ENCODE results near the gene SLC8A1.

DNA sequence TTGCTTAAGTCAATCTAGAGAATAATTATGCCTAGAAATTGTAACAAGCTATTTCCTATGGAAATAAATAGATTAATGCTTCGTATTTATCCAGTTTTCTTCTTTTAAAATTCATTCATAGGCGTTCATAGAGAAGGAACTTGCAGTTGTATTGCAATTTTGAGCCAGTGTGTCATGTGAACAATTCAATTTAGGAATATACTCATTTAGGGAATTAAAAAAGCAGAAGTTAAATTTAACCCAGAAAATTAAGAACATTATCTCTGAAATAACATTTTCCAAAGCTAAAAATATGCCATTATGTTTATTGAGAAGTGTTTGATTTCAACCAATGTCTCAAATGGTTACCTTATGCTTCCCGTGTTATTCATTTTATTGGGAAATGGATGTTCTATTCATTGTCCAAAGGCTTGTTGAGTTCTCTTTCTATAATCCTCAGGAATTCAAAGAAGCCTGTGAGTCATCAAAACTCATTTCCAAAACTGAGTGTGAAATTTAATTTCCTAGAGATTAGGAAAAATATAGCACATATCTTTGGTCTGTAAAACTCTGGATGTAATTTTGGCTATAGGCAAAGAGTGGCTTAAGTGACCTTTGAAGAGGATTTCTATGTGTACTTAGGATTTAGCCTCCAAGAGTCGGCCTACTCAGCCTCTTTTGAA lies 99.7 kb downstream of the SLC8A1 start:
- TF ChIP-seq, protein P1, sequence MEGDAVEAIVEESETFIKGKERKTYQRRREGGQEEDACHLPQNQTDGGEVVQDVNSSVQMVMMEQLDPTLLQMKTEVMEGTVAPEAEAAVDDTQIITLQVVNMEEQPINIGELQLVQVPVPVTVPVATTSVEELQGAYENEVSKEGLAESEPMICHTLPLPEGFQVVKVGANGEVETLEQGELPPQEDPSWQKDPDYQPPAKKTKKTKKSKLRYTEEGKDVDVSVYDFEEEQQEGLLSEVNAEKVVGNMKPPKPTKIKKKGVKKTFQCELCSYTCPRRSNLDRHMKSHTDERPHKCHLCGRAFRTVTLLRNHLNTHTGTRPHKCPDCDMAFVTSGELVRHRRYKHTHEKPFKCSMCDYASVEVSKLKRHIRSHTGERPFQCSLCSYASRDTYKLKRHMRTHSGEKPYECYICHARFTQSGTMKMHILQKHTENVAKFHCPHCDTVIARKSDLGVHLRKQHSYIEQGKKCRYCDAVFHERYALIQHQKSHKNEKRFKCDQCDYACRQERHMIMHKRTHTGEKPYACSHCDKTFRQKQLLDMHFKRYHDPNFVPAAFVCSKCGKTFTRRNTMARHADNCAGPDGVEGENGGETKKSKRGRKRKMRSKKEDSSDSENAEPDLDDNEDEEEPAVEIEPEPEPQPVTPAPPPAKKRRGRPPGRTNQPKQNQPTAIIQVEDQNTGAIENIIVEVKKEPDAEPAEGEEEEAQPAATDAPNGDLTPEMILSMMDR (IDR thresholded peaks at IDR 0.05), result no peak
- TF ChIP-seq POLR2AphosphoS5 (IDR thresholded peaks at IDR 0.05) (no peak), POLR2A (IDR thresholded peaks at IDR 0.05) (no peak)

Data from breast epithelium (tissue), 3 donors.